GM18519 (cell line): Measurements from ENCODE around the gene CDC23.
A peak's percentile ranks its signal among the peaks of the same experiment; 100 is the strongest.
"Not testable (repeated sequence)": the region's sequence is repeated elsewhere in the genome, so short reads cannot be mapped to it uniquely, and the experiment has no call there.

Experiments used
- ATAC-seq: cut with Tn5 transposase; IDR thresholded peaks from one replicate; pipeline ENCODE4 v1.9.1; 2021; ENCODE audit warnings: mild to moderate bottlenecking, moderate library complexity; ENCODE audit not compliant: unreplicated experiment, low FRiP score

CDC23 gene

GRCh38 chr5:138216799-138217198 lies 3.7 kb upstream of the CDC23 start:
- no peak for ATAC-seq

DNA sequence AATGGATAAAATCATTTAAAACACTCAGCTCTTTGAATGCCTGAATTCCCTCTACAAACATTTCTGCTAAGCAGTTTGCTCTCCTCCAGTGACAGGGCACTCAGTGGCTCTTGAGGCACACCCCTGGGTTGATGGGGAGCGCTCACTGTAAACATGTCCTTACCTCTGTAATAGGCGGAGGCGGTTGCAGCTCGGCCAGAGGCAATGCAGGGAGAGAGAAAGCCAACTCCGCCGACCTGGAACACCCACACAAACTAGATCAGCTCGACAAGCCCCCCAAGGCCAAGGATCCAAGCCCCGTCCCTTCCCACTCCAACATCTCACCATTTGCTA lies 329 bp downstream of the CDC23 start:
- ATAC-seq = peak; percentile 20

DNA sequence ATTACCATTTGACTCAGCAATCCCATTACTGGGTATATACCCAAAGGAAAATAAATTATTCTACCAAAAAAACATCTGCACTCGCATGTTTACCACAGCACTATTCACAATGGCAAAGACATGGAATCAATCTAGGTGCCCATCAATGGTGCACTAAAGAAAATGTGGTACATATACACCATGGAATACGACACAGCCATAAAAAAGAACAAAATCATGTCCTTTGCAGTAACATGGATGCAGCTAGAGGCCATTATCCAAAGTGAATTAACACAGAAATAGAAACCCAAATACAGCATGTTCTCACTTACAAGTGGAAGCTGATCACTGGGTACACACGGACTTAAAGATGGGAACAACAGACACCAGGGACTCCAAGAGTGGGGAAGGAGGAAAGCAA lies 2.1 kb downstream of the CDC23 start:
- ATAC-seq = no peak

DNA sequence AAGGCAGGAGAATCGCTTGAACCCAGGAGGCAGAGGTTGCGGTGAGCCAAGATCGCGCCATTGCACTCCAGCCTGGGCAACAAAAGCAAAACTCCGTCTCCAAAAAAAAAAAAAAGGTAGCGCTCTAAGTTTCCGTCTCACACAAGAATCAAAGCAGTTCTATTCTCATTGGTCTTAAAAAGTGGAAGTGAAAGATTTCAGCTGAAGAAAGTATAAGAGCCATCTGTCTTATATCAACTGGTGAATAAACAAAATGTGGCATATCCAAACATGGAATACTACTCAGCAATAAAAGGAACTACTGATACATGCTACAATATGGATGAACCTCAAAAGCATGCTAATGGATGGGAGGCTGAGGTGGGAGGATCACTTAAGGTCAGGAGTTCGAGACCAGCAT lies 19.3 kb downstream of the CDC23 start:
- ATAC-seq = not testable (repeated sequence)

DNA sequence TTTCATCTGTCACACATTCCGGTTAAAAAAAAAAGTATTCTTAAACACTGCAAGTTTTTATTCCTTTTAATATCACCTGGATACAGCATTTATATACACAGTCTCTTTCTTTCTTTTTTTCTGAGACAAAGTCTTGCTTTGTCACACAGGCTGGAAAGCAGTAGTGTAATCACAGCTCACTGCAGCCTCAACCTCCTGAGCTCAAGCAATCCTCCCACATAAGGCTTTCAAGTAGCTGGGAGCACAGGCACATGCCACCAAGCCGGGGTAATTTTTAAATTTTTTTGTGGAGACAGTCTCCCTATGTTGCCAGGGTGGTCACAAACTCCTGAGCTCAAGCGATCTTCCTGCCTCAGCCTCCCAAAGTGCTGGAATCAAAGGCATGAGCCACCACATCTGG lies 20.3 kb downstream of the CDC23 start:
- ATAC-seq = no peak

DNA sequence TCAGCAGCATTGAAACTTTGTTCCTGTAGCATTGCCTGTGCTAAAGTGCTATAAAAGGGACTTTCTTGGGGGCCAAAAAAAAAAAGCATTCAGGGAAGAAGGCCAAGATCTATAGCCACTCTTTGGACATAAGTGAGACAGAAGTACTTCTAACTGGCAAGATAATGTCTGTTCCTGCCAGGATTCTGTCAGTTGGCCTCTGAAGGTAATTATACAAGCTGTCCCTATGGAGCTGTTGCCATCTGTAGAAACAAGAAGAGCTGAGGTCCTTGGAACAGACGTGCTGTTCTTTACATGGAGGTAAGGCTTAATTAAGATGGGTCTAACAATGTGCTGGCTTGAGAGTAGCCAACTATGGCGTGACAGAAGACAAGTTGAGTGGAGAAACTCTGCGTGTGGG lies 24.5 kb downstream of the CDC23 start:
- ATAC-seq = no peak

- no peak for ATAC-seq
Observed at GRCh38 chr5:138186002-138186447, 27.1 kb downstream of the CDC23 start.

DNA sequence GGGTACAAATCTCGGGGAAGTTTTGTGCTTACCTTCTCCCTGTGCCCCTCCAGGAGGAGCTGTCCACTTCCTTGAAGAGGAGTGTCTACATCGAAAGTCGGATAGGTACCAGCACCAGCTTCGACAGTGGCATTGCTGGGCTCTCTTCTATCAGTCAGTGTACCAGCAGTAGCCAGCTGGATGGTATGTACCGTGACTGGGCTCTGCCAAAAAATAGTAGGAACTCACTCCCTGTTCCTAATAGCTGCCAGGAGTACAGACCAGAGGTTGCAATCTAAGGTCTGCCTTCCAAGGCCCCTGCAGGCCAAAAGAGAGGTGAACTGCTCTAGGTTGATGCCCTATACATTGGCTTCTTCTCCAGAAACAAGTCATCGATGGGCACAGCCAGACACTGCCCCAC lies 30.3 kb downstream of the CDC23 start:
- no peak for ATAC-seq

DNA sequence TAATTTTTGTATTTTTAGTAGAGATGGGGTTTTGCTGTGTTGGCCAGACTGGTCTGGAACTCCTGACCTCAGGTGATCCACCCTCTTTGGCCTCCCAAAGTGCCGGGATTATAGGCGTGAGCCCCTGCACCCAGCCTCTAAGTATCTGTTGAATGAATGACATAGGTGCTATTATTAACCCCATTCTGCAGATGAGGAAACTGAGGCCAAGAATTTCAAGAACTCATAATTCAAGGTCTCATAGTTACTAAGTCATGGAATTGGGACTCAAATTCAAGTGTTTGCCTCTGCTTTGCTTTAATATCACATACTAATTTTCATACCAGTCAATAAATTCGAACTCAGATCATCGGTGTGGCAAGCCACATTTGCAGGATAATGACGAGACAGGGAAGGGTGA lies 32.3 kb downstream of the CDC23 start:
- no peak for ATAC-seq

DNA sequence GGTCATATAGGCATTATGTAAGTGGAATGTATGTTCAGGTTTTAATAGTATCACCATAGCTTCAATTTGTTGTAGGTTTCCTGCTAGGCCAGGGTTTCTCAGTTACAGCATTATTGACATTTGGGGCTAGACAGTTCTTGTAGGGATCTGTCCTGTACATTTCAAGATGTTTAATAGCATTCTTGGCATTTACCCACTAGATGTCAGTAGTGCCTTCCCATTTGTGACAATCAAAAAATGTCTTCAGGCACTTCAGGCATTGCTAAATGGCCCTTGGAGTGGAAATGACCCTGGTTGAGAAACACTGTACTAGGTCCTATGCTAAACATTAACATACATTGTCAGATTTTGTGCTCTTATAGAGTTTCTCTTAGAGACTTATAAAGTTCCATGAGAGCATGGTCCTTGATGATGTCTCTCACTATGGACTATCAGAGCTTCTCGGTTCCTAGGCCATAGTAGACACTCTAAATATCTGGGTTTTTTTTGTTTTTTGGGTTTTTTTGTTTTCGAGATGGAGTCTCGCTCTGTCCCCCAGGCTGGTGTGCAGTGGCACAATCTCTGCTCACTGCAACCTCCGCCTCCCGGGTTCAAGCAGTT lies 32.8 kb downstream of the CDC23 start:
- ATAC-seq = no peak

GRCh38 chr5:138179277-138179857 lies 33.8 kb downstream of the CDC23 start:
- no peak for ATAC-seq

GRCh38 chr5:138178516-138179276 lies 34.4 kb downstream of the CDC23 start, which contains the start of the genes BRD8 and KIF20A:
BRD8 (minus strand) TSS chr5:138178630; CDS start chr5:138178614, 16 bp downstream.
KIF20A (plus strand) TSS chr5:138179112; CDS start chr5:138179681, 569 bp downstream.
- peak; percentile 70 for ATAC-seq

DNA sequence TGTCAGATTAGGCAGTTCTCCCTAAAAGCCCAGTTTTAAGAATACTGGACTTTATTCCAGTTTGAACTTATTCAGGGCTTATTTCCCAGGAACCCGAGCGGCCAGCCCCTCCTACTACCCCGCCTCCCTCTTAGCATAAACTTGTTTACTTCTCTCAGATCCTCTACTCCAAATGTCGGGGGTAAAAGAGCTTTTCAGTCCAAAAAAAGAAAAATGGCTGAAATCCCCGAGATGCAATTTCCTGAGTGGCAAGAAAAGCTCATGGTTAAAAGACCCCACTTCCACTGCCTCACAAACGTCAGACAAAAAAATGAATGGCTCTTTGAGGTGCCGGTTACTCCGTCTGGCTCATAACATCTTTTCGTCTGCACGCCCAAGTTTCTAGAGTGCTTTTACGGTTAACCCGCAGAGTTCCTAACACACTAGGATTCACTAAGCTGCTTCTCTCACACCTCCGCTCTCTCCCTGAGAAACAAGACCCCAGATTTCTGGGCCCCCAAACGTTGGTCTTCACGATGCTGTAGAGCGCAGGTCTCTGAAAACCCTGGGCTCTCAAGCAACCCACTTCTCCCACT lies 35.1 kb downstream of the CDC23 start:
- no peak for ATAC-seq

DNA sequence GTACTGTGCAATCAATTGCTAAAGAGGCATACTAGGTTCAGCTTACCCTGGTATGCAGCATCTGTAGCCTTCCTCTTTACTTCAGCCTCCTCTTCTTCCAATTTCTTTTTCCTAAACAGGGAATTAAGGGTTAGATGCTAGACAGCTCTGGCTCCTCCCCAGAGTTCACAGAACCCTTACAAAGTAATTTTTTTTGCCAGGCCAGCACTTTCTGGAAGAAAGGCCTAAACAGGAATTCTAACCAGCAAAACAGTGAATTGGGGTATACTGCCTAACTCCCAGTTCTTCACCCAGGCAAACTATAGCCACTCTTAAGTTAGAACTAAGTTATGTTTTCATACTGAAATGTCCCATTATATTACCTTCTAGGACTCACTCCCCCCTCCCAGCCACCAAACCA lies 42.8 kb downstream of the CDC23 start:
- no peak for ATAC-seq

- no peak for ATAC-seq
Observed at GRCh38 chr5:138169124-138169523, 44.0 kb downstream of the CDC23 start.

DNA sequence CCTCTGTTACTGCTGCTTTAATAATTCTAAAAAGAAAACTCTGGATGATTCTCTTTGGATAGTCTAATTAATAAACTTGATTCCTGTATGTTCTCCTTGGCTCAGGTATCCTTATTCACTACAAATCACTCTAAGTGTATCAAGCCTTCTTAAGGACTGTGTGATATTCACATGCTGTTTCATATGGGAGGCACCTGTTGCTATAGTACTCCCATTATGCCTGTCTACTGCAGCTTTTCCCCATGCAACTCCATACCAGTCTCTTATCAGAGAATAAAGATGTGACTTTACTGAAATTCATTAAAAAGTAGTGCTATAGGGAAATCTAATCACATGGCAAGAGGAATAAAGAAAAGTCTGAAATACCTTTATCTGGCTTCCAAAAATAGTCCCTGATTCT lies 49.4 kb downstream of the CDC23 start:
- ATAC-seq = no peak

GRCh38 chr5:138160706-138161105 lies 52.4 kb downstream of the CDC23 start:
- no peak for ATAC-seq

- ATAC-seq = no peak
Observed at GRCh38 chr5:138159666-138160065, 53.5 kb downstream of the CDC23 start.

DNA sequence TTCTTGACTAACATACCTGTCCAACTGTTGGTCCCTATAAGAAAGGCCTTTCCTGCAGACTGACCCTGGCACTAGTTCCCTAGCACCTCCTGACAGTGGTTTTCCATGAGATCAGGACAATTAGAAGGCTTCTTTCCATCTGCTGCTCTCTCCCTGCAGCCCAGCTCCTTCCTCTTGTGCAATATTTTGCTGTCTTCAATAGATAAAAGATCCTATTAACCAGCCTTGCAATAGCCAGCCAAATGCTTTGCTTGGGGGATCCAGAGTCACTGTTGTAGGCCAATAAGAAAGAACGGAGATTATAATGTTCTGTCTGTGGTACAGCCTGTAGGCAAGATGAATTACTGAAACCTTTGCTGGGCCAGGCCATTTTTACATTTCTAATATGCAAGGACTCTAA lies 55.5 kb downstream of the CDC23 start:
- no peak for ATAC-seq

DNA sequence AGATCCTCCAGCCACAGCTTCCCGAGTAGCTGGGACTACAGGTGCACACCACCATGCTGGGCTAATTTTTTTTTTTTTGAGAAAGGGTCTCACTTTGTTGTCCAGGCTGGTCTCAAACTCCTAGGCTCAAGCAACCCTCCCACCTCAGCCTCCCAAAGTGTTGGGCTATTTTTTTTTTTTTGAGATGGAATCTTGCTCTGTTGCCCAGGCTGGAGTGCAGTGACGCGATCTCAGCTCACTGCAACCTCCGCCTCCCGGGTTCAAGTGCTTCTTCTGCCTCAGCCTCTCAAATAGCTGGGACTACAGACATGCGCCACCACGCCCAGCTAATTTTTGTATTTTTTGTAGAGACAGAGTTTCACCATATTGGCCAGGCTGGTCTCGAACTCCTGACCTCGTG lies 57.1 kb downstream of the CDC23 start:
- not testable (repeated sequence) for ATAC-seq

DNA sequence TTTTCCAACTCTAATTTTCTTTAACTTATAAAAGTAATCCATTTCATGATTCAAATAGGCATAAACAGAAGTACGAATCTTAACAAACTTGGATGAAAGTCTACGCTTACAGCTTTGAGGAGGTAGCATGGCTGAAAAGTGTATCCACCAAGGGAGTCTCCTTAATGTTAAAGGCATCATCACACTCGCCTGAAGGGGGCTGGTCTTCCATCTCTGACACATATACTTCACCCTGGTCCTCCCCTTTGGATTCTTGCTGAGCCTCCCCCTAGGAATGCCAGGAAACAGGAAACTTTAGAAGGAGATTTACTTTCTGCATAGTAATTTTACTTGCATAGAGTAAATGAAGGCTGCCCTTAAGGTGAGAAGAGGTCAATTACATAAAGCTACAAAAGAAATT lies 63.6 kb downstream of the CDC23 start:
- no peak for ATAC-seq
